SU-DHL-6 (cell line): ENCODE results near the gene DMRT3.

Experiments
- H2AFZ ChIP-seq: fragments of 200-600 bp; sonication (generic); 2 replicates; pipeline ENCODE4 v1.6.1; 2014; ENCODE audit warnings: low read depth, mild to moderate bottlenecking, moderate library complexity, mixed read lengths, antibody characterized with exemption, low read length; ENCODE audit not compliant: severe bottlenecking
- H3F3A ChIP-seq: fragments of 200-600 bp; shearing (Covaris generic); 2 replicates; pipeline ENCODE4 v1.6.0; 2016; ENCODE audit warnings: antibody characterized with exemption, mild to moderate bottlenecking; ENCODE audit not compliant: insufficient read depth
- H3K27ac ChIP-seq: fragments of 200-600 bp; sonication (generic); 2 replicates; pipeline ENCODE4 v1.5.1; 2016; ENCODE audit warnings: low read depth, mild to moderate bottlenecking, low read length, moderate library complexity, mixed read lengths
- H3K27me3 ChIP-seq: fragments of 200-600 bp; sonication (generic), shearing (Covaris generic); 2 replicates; pipeline ENCODE4 v1.6.0; 2014; ENCODE audit warnings: mild to moderate bottlenecking, low read length
- H3K36me3 ChIP-seq: fragments of 200-600 bp; sonication (generic); 2 replicates; pipeline ENCODE4 v1.6.1; 2014; ENCODE audit warnings: mild to moderate bottlenecking, low read length, mixed read lengths
- H3K4me2 ChIP-seq: fragments of 300-600, 200-600 bp; shearing (Covaris generic), sonication (generic); 2 replicates; pipeline ENCODE4 v1.6.0; 2014; ENCODE audit warnings: low read length, low read depth, mild to moderate bottlenecking; ENCODE audit not compliant: poor library complexity, severe bottlenecking
- H3K4me3 ChIP-seq: fragments of 200-600 bp; sonication (generic); 2 replicates; pipeline ENCODE4 v1.5.1; 2014; ENCODE audit warnings: antibody characterized with exemption, low read length, mild to moderate bottlenecking, mixed read lengths; ENCODE audit not compliant: insufficient read depth, poor library complexity, severe bottlenecking
- H3K79me2 ChIP-seq: fragments of 200-600 bp; sonication (generic); 2 replicates; pipeline ENCODE4 v1.6.1; 2014; ENCODE audit warnings: mild to moderate bottlenecking, low read length, moderate library complexity; ENCODE audit not compliant: insufficient read depth
- H3K9ac ChIP-seq: fragments of 200-600 bp; sonication (generic); 2 replicates; pipeline ENCODE4 v1.7.0; 2014; ENCODE audit warnings: mild to moderate bottlenecking, low read length
- H3K9me2 ChIP-seq: fragments of 200-600 bp; sonication (generic); replicated peaks from 2 replicates; pipeline ENCODE4 v1.6.1; 2014; ENCODE audit warnings: low read length; ENCODE audit not compliant: insufficient read depth
- H3K9me3 ChIP-seq: fragments of 200-600 bp; sonication (generic); 2 replicates; pipeline ENCODE4 v1.6.1; 2014; ENCODE audit warnings: low read length, mixed read lengths; ENCODE audit not compliant: insufficient read depth
- H4K20me1 ChIP-seq: fragments of 200-600 bp; sonication (generic); 2 replicates; pipeline ENCODE4 v1.6.1; 2014; ENCODE audit warnings: low read depth, mild to moderate bottlenecking, antibody characterized with exemption, low read length, moderate library complexity, mixed read lengths
- CTCF ChIP-seq: fragments of 200-600 bp; sonication (generic); IDR thresholded peaks from one replicate; pipeline ENCODE4 v1.5.1; 2017; ENCODE audit warnings: antibody characterized with exemption, mild to moderate bottlenecking, low read length, moderate library complexity; ENCODE audit not compliant: insufficient read depth, poor library complexity, severe bottlenecking
- EZH2phosphoT487 ChIP-seq: fragments of 200-600 bp; sonication (generic), shearing (Covaris generic); conservative IDR thresholded peaks from 2 replicates; pipeline ENCODE4 v1.6.1; 2018; ENCODE audit warnings: mild to moderate bottlenecking, antibody characterized with exemption, low read length, moderate library complexity, mixed read lengths

The DMRT3 gene

DNA sequence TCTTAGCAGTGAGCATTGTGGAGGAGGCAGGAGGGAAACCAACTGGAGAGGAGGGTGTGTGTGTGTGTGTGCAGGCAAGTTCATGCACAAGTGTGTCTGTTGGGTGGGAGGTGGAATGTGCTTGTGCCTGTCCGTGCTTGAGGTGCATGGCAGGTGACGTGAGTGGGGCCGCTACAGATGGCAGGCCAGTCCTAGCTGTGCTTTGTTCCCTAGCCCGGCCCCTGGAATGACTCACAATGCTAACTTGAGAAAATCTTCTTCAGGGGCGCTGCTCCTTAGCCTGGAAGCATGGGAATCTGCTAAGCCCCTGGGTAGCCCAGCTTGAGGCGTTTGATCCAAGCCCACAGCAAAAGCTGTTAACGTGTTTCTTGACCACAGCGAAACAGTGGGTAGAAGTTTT is 48.7 kb downstream of the DMRT3 start:
- Histone ChIP-seq H3K27ac (no peak overlapping the region), H3K9me2 (no peaks in the 10 kb centered on the region), H3K79me2 (no peaks in the 10 kb centered on the region), H3K36me3 (peaks cover 4% of the 10 kb centered on the region; the same call in 1 of the 2 replicates), H4K20me1 (no peaks in the 10 kb centered on the region), H3K4me3 (no peak overlapping the region), H3K9me3 (peaks cover 6% of the 10 kb centered on the region; the same call in 1 of the 2 replicates), H3F3A (no peaks in the 10 kb centered on the region), H3K4me2 (no peak overlapping the region), H3K9ac (no peak overlapping the region), H2AFZ (no peak overlapping the region), H3K27me3 (peaks cover 8% of the 10 kb centered on the region; the same call in 1 of the 2 replicates)
- TF ChIP-seq CTCF (no peak), EZH2phosphoT487 (no peak)

GRCh38 chr9:1026219-1026618 is 49.8 kb downstream of the DMRT3 start:
- H3K27me3 ChIP-seq: peaks cover 5% of the 10 kb centered on the region; the same call in 1 of the 2 replicates
- no peak for TF ChIP-seq EZH2phosphoT487
- TF ChIP-seq CTCF: no peak

DNA sequence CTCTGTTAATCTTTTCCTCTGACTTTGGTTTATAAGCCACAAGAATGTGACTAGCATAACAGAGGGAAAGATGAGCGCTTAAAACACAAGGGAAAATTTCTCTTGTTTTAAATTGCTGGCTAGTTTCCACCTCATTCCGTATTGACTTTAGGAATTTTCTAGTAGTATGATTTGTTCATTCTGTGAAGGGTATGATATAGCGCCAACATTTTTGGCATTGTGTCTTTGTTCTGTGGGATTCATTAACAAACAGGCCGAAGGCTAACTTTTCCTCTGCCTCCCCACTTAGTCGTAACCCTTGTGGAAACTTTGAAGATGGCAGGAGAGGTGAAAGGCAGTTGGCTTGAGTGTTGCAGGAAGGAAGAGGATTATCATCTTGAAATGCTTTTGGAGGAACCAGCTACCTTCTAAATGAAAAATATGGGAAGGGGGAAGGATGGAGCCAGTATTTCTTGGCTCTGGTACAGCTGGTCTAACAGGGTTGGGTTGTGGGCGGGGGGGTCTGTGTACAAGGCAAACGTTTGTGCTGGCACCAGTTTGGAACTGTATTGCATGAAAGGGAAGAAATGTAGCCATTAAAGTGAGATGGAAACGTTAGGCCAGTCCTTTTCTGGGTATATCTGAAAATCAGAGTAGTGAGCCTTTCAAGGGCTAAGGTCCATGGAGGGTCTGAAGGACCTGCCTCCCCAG is 52.2 kb downstream of the DMRT3 start:
- no peaks in the 10 kb centered on the region for H3K9me2 ChIP-seq
- H3K9ac ChIP-seq: no peak overlapping the region
- H3F3A ChIP-seq: no peaks in the 10 kb centered on the region
- TF ChIP-seq CTCF: no peak
- TF ChIP-seq EZH2phosphoT487: no peak
- H3K4me2 ChIP-seq: no peak overlapping the region
- no peaks in the 10 kb centered on the region for H3K79me2 ChIP-seq
- no peaks in the 10 kb centered on the region for H3K36me3 ChIP-seq
- H3K9me3 ChIP-seq: no peaks in the 10 kb centered on the region
- no peak overlapping the region for H3K27ac ChIP-seq
- H3K27me3 ChIP-seq: no peaks in the 10 kb centered on the region
- no peaks in the 10 kb centered on the region for H4K20me1 ChIP-seq
- H3K4me3 ChIP-seq: no peak overlapping the region
- no peak overlapping the region for H2AFZ ChIP-seq

More at GRCh38 chr9:1026219-1026618, 49.8 kb downstream of the DMRT3 start:
- Histone ChIP-seq H3K79me2 (no peaks in the 10 kb centered on the region), H3F3A (no peaks in the 10 kb centered on the region), H2AFZ (no peak overlapping the region), H3K4me2 (no peak overlapping the region), H3K4me3 (no peak overlapping the region), H3K9me2 (no peaks in the 10 kb centered on the region), H4K20me1 (no peaks in the 10 kb centered on the region), H3K9ac (no peak overlapping the region), H3K36me3 (peaks cover 4% of the 10 kb centered on the region; the same call in 1 of the 2 replicates), H3K9me3 (peaks cover 6% of the 10 kb centered on the region; the same call in 1 of the 2 replicates), H3K27ac (no peak overlapping the region)
